HEK293T (cell line): Measurements from ENCODE around the gene CELF2.

Experiments used
- BHLHE40 ChIP-seq: fragments of 450-650 bp; IDR thresholded peaks from 2 replicates; pipeline ENCODE4 v1.6.1; 2016; ENCODE audit warnings: mild to moderate bottlenecking, moderate library complexity, borderline replicate concordance
- ELF4 ChIP-seq: fragments of 450-650 bp; IDR thresholded peaks from 2 replicates; pipeline ENCODE4 v1.6.1; 2017; ENCODE audit warnings: antibody characterized with exemption
- FOXK2 ChIP-seq: fragments of 450-650 bp; IDR thresholded peaks from 2 replicates; pipeline ENCODE4 v1.6.1; 2016; ENCODE audit warnings: mild to moderate bottlenecking
- FOXM1 ChIP-seq: fragments of 450-650 bp; IDR thresholded peaks from 2 replicates; pipeline ENCODE4 v1.6.1; 2017; ENCODE audit warnings: mild to moderate bottlenecking, borderline replicate concordance
- NFRKB ChIP-seq: fragments of 450-650 bp; IDR thresholded peaks from 2 replicates; pipeline ENCODE4 v1.6.1; 2016; ENCODE audit warnings: mild to moderate bottlenecking, moderate library complexity
- SP1 ChIP-seq: fragments of 450-650 bp; IDR thresholded peaks from 2 replicates; pipeline ENCODE4 v1.6.1; 2017
- SUZ12 ChIP-seq: fragments of 450-650 bp; IDR thresholded peaks from 2 replicates; pipeline ENCODE4 v1.6.1; 2016; ENCODE audit warnings: mild to moderate bottlenecking
- ZNF384 ChIP-seq: fragments of 450-650 bp; IDR thresholded peaks from 2 replicates; pipeline ENCODE4 v1.6.1; 2016

DNA sequence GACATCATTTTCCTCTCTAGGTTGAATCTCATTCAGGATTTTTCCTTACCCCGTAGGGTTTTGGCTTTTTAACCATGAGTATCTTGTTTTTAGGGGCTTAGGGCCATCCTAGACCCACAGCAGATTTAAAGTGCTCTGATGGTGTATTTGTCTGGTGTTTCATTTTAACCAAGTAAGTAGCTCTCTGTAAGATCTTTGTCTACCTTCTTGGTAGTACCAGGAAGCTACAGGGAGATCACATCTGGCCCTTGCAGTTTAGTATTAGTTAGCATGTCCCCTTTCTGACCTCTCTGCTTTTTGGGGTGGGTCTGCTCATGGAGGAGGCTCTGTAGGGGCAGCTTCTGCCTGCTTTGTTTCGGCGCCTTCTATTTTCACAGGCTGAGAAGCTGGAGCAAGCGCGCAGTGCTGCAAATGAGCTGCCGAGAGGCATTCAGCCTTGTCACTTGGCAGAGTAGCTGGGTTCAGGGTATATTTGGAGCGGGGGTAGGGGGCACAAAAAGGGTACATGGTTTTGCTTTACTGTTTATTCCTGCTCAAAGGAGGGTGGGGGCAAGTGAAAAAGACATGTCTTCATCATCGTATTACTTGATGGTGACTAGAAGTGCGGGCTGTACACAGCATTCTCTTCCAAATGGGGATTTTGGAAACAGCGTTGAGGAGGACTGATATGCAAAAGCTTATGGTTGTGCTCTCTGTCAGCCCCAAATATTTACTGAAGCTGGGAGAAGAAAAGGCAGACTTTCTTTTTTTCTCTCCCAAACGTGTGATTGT is 146.3 kb downstream of the CELF2 start:
- no peak for TF ChIP-seq BHLHE40
- TF ChIP-seq ZNF384: no peak
- no peak for TF ChIP-seq FOXM1
- TF ChIP-seq SUZ12: no peak
- TF ChIP-seq NFRKB: no peak
- no peak for TF ChIP-seq ELF4
- no peak for TF ChIP-seq SP1
- TF ChIP-seq FOXK2: no peak
